ENCODE results near the gene PWWP2A.

DNA sequence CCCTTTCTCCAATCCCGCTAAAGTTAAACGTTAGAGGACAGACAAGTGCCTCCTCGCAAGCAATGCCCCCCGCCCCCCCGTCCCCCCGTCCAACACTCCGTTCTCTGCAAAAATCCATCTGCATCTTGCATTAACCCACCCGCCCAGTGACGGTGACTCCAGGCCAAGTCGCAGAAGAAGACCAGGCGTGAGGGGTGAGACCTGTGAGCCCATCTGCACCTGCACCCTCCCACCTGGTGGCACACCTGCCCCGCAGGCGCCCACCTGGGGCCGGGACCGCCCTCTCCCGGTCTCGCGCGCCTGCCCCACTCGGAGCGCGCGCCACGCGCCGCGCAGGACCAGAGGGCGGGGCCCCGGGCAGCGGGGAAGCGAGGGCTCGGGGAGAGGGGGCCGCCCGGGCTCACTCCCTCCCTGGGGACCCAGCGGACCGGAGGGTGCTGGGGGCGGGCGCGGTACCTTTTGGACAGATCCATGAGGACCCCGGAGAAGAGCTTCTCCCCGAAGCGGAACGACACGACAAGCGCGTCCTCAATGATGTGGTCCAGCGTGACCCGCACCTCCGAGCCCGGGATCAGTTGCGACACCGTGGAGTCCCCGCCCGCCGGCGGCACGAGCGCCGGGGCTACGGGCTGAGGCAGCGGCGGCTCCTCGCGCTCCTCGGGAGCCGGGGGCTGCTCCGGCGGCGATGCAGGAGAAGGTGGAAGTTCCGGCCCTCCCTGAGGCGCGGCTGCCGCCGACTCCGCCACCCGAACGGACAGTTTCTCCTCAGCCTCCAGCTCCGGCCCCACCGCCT lies 705 bp downstream of the PWWP2A start:
- TF ChIP-seq, protein P1, sequence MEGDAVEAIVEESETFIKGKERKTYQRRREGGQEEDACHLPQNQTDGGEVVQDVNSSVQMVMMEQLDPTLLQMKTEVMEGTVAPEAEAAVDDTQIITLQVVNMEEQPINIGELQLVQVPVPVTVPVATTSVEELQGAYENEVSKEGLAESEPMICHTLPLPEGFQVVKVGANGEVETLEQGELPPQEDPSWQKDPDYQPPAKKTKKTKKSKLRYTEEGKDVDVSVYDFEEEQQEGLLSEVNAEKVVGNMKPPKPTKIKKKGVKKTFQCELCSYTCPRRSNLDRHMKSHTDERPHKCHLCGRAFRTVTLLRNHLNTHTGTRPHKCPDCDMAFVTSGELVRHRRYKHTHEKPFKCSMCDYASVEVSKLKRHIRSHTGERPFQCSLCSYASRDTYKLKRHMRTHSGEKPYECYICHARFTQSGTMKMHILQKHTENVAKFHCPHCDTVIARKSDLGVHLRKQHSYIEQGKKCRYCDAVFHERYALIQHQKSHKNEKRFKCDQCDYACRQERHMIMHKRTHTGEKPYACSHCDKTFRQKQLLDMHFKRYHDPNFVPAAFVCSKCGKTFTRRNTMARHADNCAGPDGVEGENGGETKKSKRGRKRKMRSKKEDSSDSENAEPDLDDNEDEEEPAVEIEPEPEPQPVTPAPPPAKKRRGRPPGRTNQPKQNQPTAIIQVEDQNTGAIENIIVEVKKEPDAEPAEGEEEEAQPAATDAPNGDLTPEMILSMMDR (conservative IDR thresholded peaks at IDR 0.05): no peak
- TF ChIP-seq ZFX (IDR thresholded peaks at IDR 0.05): 0 out of 2 replicates have a peak, but pooled peaks have one; percentile 80
